HepG2 (cell line): ENCODE measurements around the gene RDH8. TPM values are rescaled to one million over a fixed set of nuclear protein-coding genes. Genes with fewer than 3 reads are reported as not detected.

Experiments
- ADNP ChIP-seq: sonication (generic); formaldehyde crosslinking; IDR thresholded peaks from 2 replicates; pipeline ENCODE4 v1.4.0; 2020; ENCODE audit warnings: missing genetic modification reagents
- ELF4 ChIP-seq: sonication (generic); formaldehyde crosslinking; IDR thresholded peaks from 2 replicates; pipeline ENCODE4 v1.5.0; 2020; ENCODE audit warnings: missing genetic modification reagents, mild to moderate bottlenecking, moderate library complexity, borderline replicate concordance
- GLI4 ChIP-seq: sonication (generic); formaldehyde crosslinking; IDR thresholded peaks from 2 replicates; pipeline ENCODE4 v1.5.1; 2020; ENCODE audit warnings: missing genetic modification reagents, mild to moderate bottlenecking, moderate library complexity, borderline replicate concordance
- HNF1A ChIP-seq, 2 experiments: sonication (generic) in 1 of 2; formaldehyde crosslinking in 1 of 2; IDR thresholded peaks; 2 replicates each; pipeline versions ENCODE4 v1.4.0 to v1.6.1; 2016 to 2020; ENCODE audit warnings: borderline replicate concordance in 1 of 2, low read depth in 1 of 2, mild to moderate bottlenecking in 1 of 2, missing genetic modification reagents in 1 of 2
- KDM2A ChIP-seq: sonication (generic); formaldehyde crosslinking; IDR thresholded peaks from 2 replicates; pipeline ENCODE4 v1.4.0; 2020; ENCODE audit warnings: low read depth, missing genetic modification reagents, borderline replicate concordance
- MIXL1 ChIP-seq: IDR thresholded peaks from 2 replicates; pipeline ENCODE4 v1.6.1; 2016
- NFYB ChIP-seq: sonication (generic); formaldehyde crosslinking; IDR thresholded peaks from 2 replicates; pipeline ENCODE4 v1.4.0; 2020; ENCODE audit warnings: missing genetic modification reagents
- PRDM10 ChIP-seq: sonication (generic); formaldehyde crosslinking; IDR thresholded peaks from 2 replicates; pipeline ENCODE4 v1.4.0; 2020; ENCODE audit warnings: low read depth, missing genetic modification reagents
- REST ChIP-seq, 2 experiments: IDR thresholded peaks; 2 replicates each; pipeline ENCODE4 v1.6.1; 2011 to 2012; ENCODE audit warnings: low read length in 2 of 2, borderline replicate concordance in 1 of 2, low read depth in 1 of 2, mild to moderate bottlenecking in 1 of 2, moderate library complexity in 1 of 2
- TARDBP ChIP-seq: sonication (generic); formaldehyde crosslinking; IDR thresholded peaks from 2 replicates; pipeline ENCODE4 v1.8.0; 2022; ENCODE audit warnings: mild to moderate bottlenecking, missing genetic modification reagents
- TEAD2 ChIP-seq: sonication (generic); formaldehyde crosslinking; IDR thresholded peaks from 2 replicates; pipeline ENCODE4 v1.9.0; 2021; ENCODE audit warnings: missing genetic modification reagents
- TP53 ChIP-seq: sonication (generic); formaldehyde crosslinking; conservative IDR thresholded peaks from 2 replicates; pipeline ENCODE4 v1.4.0; 2020; ENCODE audit warnings: missing genetic modification reagents
- ZBTB37 ChIP-seq: sonication (generic); formaldehyde crosslinking; IDR thresholded peaks from 2 replicates; pipeline ENCODE4 v1.4.0; 2020; ENCODE audit warnings: mild to moderate bottlenecking, missing genetic modification reagents
- ZNF124 ChIP-seq: sonication (generic); formaldehyde crosslinking; IDR thresholded peaks from 2 replicates; pipeline ENCODE4 v1.4.0; 2020; ENCODE audit warnings: missing genetic modification reagents
- ZNF30 ChIP-seq: sonication (generic); formaldehyde crosslinking; IDR thresholded peaks from 2 replicates; pipeline ENCODE4 v1.5.0; 2020; ENCODE audit warnings: mild to moderate bottlenecking, missing genetic modification reagents
- ZNF776 ChIP-seq: sonication (generic); formaldehyde crosslinking; IDR thresholded peaks from 2 replicates; pipeline ENCODE4 v1.4.0; 2020; ENCODE audit warnings: mild to moderate bottlenecking, missing genetic modification reagents
- polyA plus RNA-seq, 8 experiments: library from polyadenylated mRNA; depleted of rRNA in 3 of 8; stranded (reverse) in 7 of 8; unstranded in 1 of 8; fragments of >200 nt; fragmentation: Illumina TruSeq in 4 of 8; extraction: Trizol in 4 of 8; gene quantifications; 2 replicates each; pipeline versions ENCODE4 v1.2.1 to v1.2.3, GENCODE V29; 2011 to 2016; ENCODE audit warnings: low read depth in 4 of 8, missing spikeins in 1 of 8, mixed read lengths in 1 of 8; ENCODE audit not compliant: insufficient read depth in 1 of 8
- total RNA-seq, 5 experiments: library from RNA; depleted of rRNA; stranded (reverse); fragments of >200 nt; fragmentation: Illumina TruSeq; extraction: Trizol; gene quantifications; 2 replicates each; pipeline ENCODE4 v1.2.3, GENCODE V29; 2016; ENCODE audit warnings: low read depth in 1 of 5

The RDH8 gene
- total and polyA plus RNA-seq, 2 of the 13 experiments (the other 11 are each of a cell fraction or from before 2014, with no cell fraction given) = not detected

- TF ChIP-seq ELF4 (CRISPR knock-in tag) = no peak
- peak; percentile 52; the same call in 1 of the 2 replicates for TF ChIP-seq MIXL1
- TF ChIP-seq ADNP (CRISPR knock-in tag) = peak; percentile 70; the same call in 1 of the 2 replicates
- no peak for TF ChIP-seq NFYB (CRISPR knock-in tag)
- TF ChIP-seq REST (IDR thresholded peaks at IDR 0.05; ENCODE audit: borderline replicate concordance in 1 of 2, low read depth in 1 of 2, low read length in 2 of 2) = 0 out of 4 replicates have a peak, but pooled peaks of 1 of the 2 experiments have one; percentile 24
- TF ChIP-seq KDM2A (CRISPR knock-in tag) = peak; percentile 84
- 0 out of 2 replicates have a peak, but pooled peaks have one; percentile 56 for TF ChIP-seq ZNF776 (CRISPR knock-in tag)
- TF ChIP-seq HNF1A (IDR thresholded peaks at IDR 0.05; ENCODE audit: low read depth) = no peak
- TF ChIP-seq HNF1A (CRISPR knock-in tag; IDR thresholded peaks at IDR 0.05; ENCODE audit: borderline replicate concordance) = no peak
- no peak for TF ChIP-seq TEAD2 (CRISPR knock-in tag)
- TF ChIP-seq ZNF30 (CRISPR knock-in tag) = no peak
- no peak for TF ChIP-seq ZBTB37 (CRISPR knock-in tag)
- no peak for TF ChIP-seq GLI4 (CRISPR knock-in tag)
- TF ChIP-seq ZNF124 (CRISPR knock-in tag) = no peak
- TF ChIP-seq TP53 (CRISPR knock-in tag) = no peak
- peak; percentile 53; the same call in 1 of the 2 replicates for TF ChIP-seq TARDBP (CRISPR knock-in tag)
- 0 out of 2 replicates have a peak, but pooled peaks have one; percentile 41 for TF ChIP-seq PRDM10
Measured at GRCh38 chr19:10001899-10002298, 11.4 kb upstream of the RDH8 start (continued).
